ENCODE data around the gene GPATCH8.

DNA sequence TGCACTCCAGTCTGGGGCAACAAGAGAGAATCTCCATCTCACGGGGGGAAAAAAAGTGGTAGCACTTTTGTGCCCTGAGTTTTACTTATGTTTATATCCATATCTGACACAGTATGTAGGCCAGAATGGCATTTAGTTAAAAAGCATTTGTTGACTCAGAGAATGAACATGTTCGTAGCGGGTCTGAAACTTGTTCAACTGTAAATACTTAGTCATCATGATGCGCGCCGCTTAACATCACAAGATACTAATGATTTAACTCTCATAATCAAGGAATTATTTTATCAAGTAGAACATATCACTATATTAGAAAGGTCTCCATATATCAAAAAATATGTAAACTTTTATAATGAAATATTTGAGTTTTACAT lies 58.5 kb downstream of the GPATCH8 start:
- TF ChIP-seq POLR2A (IDR thresholded peaks at IDR 0.05; ENCODE audit: low read length) = no peak
- TF ChIP-seq GATA1 (IDR thresholded peaks at IDR 0.05; ENCODE audit: low read depth, low read length) = no peak
